H1 (cell line): ENCODE data around the gene TBC1D16. TPM values are rescaled to one million over a fixed set of nuclear protein-coding genes. Genes with fewer than 3 reads are reported as not detected.

Source experiments
- BRCA1 ChIP-seq: IDR thresholded peaks from 2 replicates; pipeline ENCODE4 v1.6.1; 2012; ENCODE audit warnings: low read depth, low read length, improper control_type of control experiment
- CHD1 ChIP-seq: IDR thresholded peaks from 2 replicates; pipeline ENCODE4 v1.6.1; 2012; ENCODE audit warnings: low read depth, low read length, improper control_type of control experiment
- EGR1 ChIP-seq: IDR thresholded peaks from 2 replicates; pipeline ENCODE4 v1.6.1; 2011; ENCODE audit warnings: low read depth, low read length, borderline replicate concordance
- EP300 ChIP-seq, 2 experiments: IDR thresholded peaks; 1 replicate in 1 of 2; 2 replicates in 1 of 2; pipeline ENCODE4 v1.6.1; 2011 to 2012; ENCODE audit warnings: low read depth in 2 of 2, low read length in 2 of 2, mild to moderate bottlenecking in 2 of 2, borderline replicate concordance in 1 of 2, inconsistent platforms in 1 of 2, moderate library complexity in 1 of 2
- PHF8 ChIP-seq: fragments of 200-600 bp; sonication (generic); conservative IDR thresholded peaks from 2 replicates; pipeline ENCODE4 v1.7.1; 2012; ENCODE audit warnings: low read depth, mild to moderate bottlenecking, inconsistent platforms, low read length, moderate library complexity
- POLR2A ChIP-seq, 2 experiments: IDR thresholded peaks; 1 replicate in 1 of 2; 2 replicates in 1 of 2; pipeline ENCODE4 v1.6.1; 2011; ENCODE audit warnings: low read depth in 2 of 2, low read length in 2 of 2, mild to moderate bottlenecking in 2 of 2; ENCODE audit errors: control extremely low read depth in 1 of 2
- SIRT6 ChIP-seq: IDR thresholded peaks from one replicate; pipeline ENCODE4 v1.7.1; 2012; ENCODE audit warnings: low read length, inconsistent platforms
- polyA plus RNA-seq, 7 experiments: library from polyadenylated mRNA; depleted of rRNA in 3 of 7; stranded (reverse) in 5 of 7; unstranded in 2 of 7; fragments of >200 nt in 5 of 7; fragments of 200-250 nt in 2 of 7; gene quantifications; 1 replicate in 5 of 7; 2 replicates in 1 of 7; 4 replicates in 1 of 7; pipeline versions ENCODE4 v1.2.1 to v1.2.3, GENCODE V29; 2011 to 2013; ENCODE audit warnings: missing spikeins in 2 of 7, mixed read lengths in 2 of 7
- total RNA-seq: library from RNA; stranded (reverse); fragmentation: NEBNext Ultra II Directional; extraction: Animal tissue kit (Norgen Biotek cat#: 25700); gene quantifications from 2 replicates; pipeline ENCODE4 v1.2.1, GENCODE V29; 2021
- TF ChIP-seq, protein P1 (sequence below): IDR thresholded peaks from 2 replicates; pipeline ENCODE4 v1.6.1; 2012; ENCODE audit warnings: inconsistent platforms

Gene TBC1D16
- total and polyA plus RNA-seq, 2 of the 8 experiments (the other 6 are each of a cell fraction or from before 2014, with no cell fraction given): 21.1 to 109 TPM

DNA sequence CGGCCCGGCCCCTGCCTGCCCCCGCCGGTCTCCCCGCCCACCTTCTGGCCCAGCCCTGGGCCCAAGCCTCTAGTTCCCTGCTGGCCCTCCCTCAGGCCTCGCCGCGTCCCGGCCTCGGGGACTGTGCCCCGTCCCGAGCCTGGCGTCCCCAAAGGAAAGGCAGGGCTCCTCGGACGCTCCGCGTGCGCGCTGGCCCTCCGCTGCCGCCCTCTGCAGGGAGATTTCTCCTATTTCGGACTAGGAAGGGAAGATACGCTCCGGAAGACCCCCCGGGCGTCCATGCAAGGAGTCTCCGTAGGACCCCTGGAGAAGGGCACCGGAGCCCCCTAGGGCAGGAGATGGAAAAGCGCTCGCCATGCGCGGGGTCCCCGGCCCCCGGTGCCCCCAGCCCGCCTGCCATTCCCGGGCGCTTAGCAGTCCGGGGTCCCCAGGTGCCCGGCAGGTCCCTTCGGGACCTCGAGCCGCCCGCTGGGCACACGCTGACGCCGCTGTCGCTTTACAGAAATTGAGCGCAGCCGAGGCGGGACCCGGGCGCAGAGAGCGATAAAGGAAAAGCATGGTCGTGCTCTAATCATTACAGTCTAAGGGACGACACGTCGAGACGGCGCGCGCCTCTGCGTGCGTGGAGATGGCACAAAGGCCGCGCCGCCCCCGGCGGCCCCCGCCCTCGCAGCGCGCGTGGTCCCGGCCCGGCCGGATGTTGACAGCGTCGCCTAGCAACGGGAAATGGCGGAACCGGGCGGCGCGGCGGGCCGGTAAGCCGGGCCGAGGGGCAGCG is 454 bp upstream of the TBC1D16 start, which contains the start of gene CCDC40 (continued):
- TF ChIP-seq EP300 (IDR thresholded peaks at IDR 0.05; ENCODE audit: borderline replicate concordance in 1 of 2, low read depth in 2 of 2, low read length in 2 of 2) (no peak), PHF8 (peak; percentile 42), BRCA1 (no peak), SIRT6 (no peak), CHD1 (no peak), POLR2A (IDR thresholded peaks at IDR 0.05; ENCODE audit: control extremely low read depth in 1 of 2, low read depth in 2 of 2, low read length in 2 of 2) (peak; percentile 50 to 86), EGR1 (no peak)
- TF ChIP-seq, protein P1, sequence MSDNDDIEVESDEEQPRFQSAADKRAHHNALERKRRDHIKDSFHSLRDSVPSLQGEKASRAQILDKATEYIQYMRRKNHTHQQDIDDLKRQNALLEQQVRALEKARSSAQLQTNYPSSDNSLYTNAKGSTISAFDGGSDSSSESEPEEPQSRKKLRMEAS: peak; percentile 84
